Neural progenitor cell (in vitro differentiated cells): ENCODE results near the gene COMMD3.

Source experiments
- EZH2 ChIP-seq: fragments of 200-600 bp; sonication (generic); IDR thresholded peaks from 2 replicates; pipeline ENCODE4 v1.6.1; 2017; ENCODE audit warnings: antibody characterized with exemption, mild to moderate bottlenecking, moderate library complexity
- EZH2phosphoT487 ChIP-seq: fragments of 200-600 bp; sonication (generic); IDR thresholded peaks from 2 replicates; pipeline ENCODE4 v1.6.1; 2017; ENCODE audit warnings: antibody characterized with exemption
- TF ChIP-seq, protein P1 (sequence below): fragments of 200-600 bp; sonication (generic); IDR thresholded peaks from 2 replicates; pipeline ENCODE4 v1.5.1; 2017; ENCODE audit warnings: antibody characterized with exemption, mild to moderate bottlenecking

DNA sequence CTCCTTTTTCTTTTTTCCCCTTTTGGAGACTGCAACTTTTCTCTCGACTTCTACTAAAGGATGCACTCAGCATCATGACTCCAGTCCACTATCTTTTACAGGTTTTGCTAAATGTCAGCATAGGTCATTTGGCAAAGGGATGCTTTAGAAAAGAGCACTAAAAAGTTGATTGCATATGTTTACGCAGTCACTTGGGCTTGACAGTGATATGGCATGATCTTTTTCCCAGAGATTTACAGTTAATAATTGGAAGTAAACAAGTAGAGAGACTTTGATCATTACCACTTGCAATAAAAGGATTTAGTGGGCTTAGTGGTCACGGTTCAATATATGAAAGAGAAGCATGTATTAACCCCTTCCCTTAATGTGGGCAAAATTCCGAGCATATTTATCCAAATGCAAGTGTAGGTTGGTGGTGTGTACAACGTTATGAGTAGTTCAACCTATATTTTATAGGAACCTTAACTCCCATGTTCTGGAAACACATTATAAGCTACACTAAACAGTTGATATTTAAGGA is 6.5 kb downstream of the COMMD3 start:
- TF ChIP-seq, protein P1, sequence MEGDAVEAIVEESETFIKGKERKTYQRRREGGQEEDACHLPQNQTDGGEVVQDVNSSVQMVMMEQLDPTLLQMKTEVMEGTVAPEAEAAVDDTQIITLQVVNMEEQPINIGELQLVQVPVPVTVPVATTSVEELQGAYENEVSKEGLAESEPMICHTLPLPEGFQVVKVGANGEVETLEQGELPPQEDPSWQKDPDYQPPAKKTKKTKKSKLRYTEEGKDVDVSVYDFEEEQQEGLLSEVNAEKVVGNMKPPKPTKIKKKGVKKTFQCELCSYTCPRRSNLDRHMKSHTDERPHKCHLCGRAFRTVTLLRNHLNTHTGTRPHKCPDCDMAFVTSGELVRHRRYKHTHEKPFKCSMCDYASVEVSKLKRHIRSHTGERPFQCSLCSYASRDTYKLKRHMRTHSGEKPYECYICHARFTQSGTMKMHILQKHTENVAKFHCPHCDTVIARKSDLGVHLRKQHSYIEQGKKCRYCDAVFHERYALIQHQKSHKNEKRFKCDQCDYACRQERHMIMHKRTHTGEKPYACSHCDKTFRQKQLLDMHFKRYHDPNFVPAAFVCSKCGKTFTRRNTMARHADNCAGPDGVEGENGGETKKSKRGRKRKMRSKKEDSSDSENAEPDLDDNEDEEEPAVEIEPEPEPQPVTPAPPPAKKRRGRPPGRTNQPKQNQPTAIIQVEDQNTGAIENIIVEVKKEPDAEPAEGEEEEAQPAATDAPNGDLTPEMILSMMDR, result no peak
- TF ChIP-seq EZH2phosphoT487 (peak; percentile 95), EZH2 (peak; percentile 99)
